Left colon (tissue), 2 donors: ENCODE data around the gene FRMD4A. TPM values are rescaled to one million over a fixed set of nuclear protein-coding genes. Genes with fewer than 3 reads are reported as not detected.

ENCODE experiments used
- ATAC-seq: fragments of 200-7000 bp; cut with Tn5 transposase; one replicate; pipeline ENCODE4 v1.9.1; 2020; ENCODE audit warnings: mild to moderate bottlenecking, moderate library complexity
- DNase-seq, 2 donors: peaks; one replicate each; pipeline ENCODE4 v3.0.0-alpha.2; 2020
- intact Hi-C, 2 donors: fragments of 100-400 bp; cut with DNase I in 1 of 2; cut with micrococcal nuclease in 1 of 2; formaldehyde crosslinking; loops; one replicate each; pipeline versions ENCODE4 v1.11.2 to v1.14.0; 2022; cut with DNase I, micrococcal nuclease
- total RNA-seq, 2 donors: library from RNA; stranded (reverse); fragmentation: NEBNext Ultra II Directional; extraction: Animal tissue kit (Norgen Biotek cat#: 25700); gene quantifications; one replicate each; pipeline ENCODE4 v1.2.1, GENCODE V29; 2021
- donor health status: DM: no; HTN: no; CAD: no.
- donor health status: DM: yes; HTN: yes; CAD: no.

The FRMD4A gene
- total RNA-seq, 2 donors from 2014 or later, result 5.1 to 11.2 TPM

- ATAC-seq (no peak), DNase-seq (no peak)
- intact Hi-C loops, result loop anchor here in 1 of 2 donors (10.0 kb wide), 1 partner anchor 162 kb away; no protein-coding TSS in a partner anchor
Measured at GRCh38 chr10:13612654-13613373, 717.9 kb downstream of the FRMD4A start.

- intact Hi-C loops, result no loop called here
- no peak for ATAC-seq
- no peak for DNase-seq
Measured at GRCh38 chr10:13608246-13608853, 722.4 kb downstream of the FRMD4A start.

DNA sequence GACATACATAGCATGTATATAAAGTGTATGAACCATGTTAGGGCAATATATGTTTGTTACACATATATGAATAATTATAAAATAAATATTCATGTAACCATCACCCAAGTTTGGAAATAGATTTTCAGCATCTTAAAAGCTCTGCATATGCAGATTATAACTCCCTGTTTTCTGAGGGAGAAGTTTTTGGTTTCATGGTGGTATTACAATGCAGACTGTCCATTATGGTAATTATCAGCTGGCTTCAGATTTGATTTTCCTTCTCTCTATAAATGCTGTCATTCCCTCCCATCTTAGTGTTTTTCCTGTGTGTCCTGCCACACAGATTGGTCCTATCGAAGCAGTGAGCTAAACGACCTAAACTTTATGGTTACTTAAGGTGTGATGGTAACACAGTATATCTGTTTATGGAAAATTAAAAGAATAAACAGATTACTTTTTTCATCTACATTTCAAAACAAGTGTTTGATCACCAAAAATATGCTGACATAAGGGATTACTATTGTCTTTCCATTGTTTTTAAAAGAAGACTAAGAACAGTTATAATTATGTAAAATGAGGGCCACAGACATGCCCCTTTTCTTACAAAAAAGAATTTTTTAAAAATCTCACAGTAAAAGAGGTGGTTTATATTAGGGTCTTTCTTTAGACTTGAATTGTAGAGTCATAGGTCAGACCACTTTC is 726.2 kb downstream of the FRMD4A start:
- ATAC-seq, result no peak
- no peak for DNase-seq
- intact Hi-C loops, result no loop called here

DNA sequence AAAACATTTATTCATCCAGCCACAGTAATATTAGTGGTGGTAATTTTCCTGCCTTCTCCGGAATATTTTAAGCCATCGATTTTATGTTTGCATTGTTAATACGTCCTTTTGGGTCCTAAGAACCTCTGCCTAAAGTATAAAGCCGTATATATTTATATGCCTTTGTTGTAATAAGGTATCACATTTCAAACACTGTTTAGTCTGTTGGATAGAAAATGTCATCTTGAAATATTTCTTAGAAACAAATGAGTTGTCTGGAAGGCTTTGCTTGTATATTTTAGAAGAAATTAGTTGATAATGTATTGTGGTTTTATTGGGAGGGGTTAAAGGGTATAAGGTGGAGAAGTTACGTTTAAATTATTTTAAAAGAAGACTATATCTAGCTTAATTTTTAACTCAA is 732.8 kb downstream of the FRMD4A start:
- intact Hi-C loops, result no loop called here
- DNase-seq (no peak), ATAC-seq (no peak)

- no peak for DNase-seq
- no peak for ATAC-seq
- intact Hi-C loops, result no loop called here
Measured at GRCh38 chr10:13594641-13595040, 736.1 kb downstream of the FRMD4A start.
